HCT116 (cell line): ENCODE measurements around the gene FOXD2.

Experiments used
- EGR1 ChIP-seq: IDR thresholded peaks from 2 replicates; pipeline ENCODE4 v1.6.1; 2012; ENCODE audit warnings: low read depth
- POLR2A ChIP-seq: IDR thresholded peaks from 2 replicates; pipeline ENCODE4 v1.7.0; 2011; ENCODE audit warnings: borderline replicate concordance; ENCODE audit not compliant: insufficient read depth, insufficient read length; ENCODE audit errors: extremely low read depth
- RAD21 ChIP-seq: IDR thresholded peaks from 2 replicates; pipeline ENCODE4 v1.6.1; 2012; ENCODE audit warnings: low read depth, mild to moderate bottlenecking
- SP1 ChIP-seq: IDR thresholded peaks from 2 replicates; pipeline ENCODE4 v1.6.1; 2012; ENCODE audit warnings: low read depth
- YY1 ChIP-seq: IDR thresholded peaks from 2 replicates; pipeline ENCODE4 v1.6.1; 2011; ENCODE audit warnings: low read length, low read depth, moderate library complexity, mild to moderate bottlenecking; ENCODE audit not compliant: insufficient replicate concordance; ENCODE audit errors: extremely low read depth
- ZNF274 ChIP-seq: fragments of 200-500 bp; sonication (Bioruptor generic); IDR thresholded peaks from 2 replicates; pipeline ENCODE4 v1.6.1; 2014; ENCODE audit warnings: mild to moderate bottlenecking, low read depth, low read length, inconsistent platforms
- TF ChIP-seq, protein P1 (sequence below): IDR thresholded peaks from 2 replicates; pipeline ENCODE4 v1.6.1; 2012
- TF ChIP-seq, protein P2 (sequence below), 3 experiments: fragments of 200-600 bp in 1 of 3; sonication (generic) in 1 of 3; IDR thresholded peaks in 2 of 3; conservative IDR thresholded peaks in 1 of 3; 2 replicates each; pipeline ENCODE4 v1.5.1; 2012 to 2017; ENCODE audit warnings: low read depth in 2 of 3, low read length in 2 of 3, antibody characterized with exemption in 1 of 3, borderline replicate concordance in 1 of 3, control low read depth in 1 of 3, mild to moderate bottlenecking in 1 of 3, mixed read lengths in 1 of 3, mixed run types in 1 of 3, moderate library complexity in 1 of 3; ENCODE audit not compliant: insufficient read depth in 1 of 3
- TF ChIP-seq, protein P3 (sequence below): IDR thresholded peaks from 2 replicates; pipeline ENCODE4 v1.6.1; 2011; ENCODE audit warnings: mild to moderate bottlenecking, low read length, moderate library complexity; ENCODE audit not compliant: insufficient replicate concordance; ENCODE audit errors: extremely low read depth

DNA sequence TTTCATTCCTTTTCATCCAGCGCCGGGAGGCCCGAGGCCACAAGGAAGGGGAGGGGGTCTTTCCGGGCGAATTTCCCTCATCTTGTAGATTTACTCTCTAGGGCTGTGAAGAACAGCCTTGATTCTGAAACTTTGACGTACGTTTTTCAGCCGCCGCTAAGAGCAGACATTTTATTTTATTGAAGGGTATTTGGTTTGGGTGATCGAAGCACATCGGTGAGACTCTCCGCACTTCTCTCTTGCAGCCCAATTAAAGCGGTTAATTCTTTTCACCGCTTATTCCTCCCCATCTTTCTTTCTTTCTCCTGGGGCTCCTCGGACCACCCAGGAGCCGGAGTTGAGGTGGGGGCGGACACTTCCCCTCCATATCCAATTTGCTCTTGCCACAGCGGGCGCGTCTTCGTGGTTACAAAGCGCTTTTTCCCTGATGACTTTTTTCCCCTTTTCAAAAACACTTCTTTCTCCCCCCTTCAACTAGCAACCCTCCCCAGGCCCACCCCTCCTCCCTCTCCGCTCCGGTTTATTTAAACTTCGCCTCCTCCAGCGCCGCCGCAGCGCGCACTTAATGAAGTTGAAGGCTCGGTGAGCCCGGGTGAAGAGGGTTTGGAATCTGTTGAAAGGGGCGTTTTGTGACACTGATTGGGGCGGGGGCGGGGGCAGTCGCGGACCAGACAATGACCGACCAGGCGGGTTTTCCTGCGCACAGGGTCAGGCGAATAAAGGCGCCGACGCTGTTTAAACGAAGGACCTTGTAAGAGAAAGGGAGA lies 5.9 kb downstream of the FOXD2 start:
- TF ChIP-seq, protein P1, sequence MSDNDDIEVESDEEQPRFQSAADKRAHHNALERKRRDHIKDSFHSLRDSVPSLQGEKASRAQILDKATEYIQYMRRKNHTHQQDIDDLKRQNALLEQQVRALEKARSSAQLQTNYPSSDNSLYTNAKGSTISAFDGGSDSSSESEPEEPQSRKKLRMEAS: no peak
- TF ChIP-seq POLR2A (no peak), RAD21 (no peak), SP1 (no peak), YY1 (no peak), ZNF274 (no peak), EGR1 (no peak)
- TF ChIP-seq, protein P2, sequence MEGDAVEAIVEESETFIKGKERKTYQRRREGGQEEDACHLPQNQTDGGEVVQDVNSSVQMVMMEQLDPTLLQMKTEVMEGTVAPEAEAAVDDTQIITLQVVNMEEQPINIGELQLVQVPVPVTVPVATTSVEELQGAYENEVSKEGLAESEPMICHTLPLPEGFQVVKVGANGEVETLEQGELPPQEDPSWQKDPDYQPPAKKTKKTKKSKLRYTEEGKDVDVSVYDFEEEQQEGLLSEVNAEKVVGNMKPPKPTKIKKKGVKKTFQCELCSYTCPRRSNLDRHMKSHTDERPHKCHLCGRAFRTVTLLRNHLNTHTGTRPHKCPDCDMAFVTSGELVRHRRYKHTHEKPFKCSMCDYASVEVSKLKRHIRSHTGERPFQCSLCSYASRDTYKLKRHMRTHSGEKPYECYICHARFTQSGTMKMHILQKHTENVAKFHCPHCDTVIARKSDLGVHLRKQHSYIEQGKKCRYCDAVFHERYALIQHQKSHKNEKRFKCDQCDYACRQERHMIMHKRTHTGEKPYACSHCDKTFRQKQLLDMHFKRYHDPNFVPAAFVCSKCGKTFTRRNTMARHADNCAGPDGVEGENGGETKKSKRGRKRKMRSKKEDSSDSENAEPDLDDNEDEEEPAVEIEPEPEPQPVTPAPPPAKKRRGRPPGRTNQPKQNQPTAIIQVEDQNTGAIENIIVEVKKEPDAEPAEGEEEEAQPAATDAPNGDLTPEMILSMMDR (IDR thresholded peaks at IDR 0.05 in 2 of 3, conservative IDR thresholded peaks at IDR 0.05 in 1 of 3; ENCODE audit: borderline replicate concordance in 1 of 3, insufficient read depth in 1 of 3, low read depth in 2 of 3, low read length in 2 of 3): no peak
- TF ChIP-seq, protein P3, sequence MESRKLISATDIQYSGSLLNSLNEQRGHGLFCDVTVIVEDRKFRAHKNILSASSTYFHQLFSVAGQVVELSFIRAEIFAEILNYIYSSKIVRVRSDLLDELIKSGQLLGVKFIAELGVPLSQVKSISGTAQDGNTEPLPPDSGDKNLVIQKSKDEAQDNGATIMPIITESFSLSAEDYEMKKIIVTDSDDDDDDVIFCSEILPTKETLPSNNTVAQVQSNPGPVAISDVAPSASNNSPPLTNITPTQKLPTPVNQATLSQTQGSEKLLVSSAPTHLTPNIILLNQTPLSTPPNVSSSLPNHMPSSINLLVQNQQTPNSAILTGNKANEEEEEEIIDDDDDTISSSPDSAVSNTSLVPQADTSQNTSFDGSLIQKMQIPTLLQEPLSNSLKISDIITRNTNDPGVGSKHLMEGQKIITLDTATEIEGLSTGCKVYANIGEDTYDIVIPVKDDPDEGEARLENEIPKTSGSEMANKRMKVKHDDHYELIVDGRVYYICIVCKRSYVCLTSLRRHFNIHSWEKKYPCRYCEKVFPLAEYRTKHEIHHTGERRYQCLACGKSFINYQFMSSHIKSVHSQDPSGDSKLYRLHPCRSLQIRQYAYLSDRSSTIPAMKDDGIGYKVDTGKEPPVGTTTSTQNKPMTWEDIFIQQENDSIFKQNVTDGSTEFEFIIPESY: no peak
